GM18868 (cell line): ENCODE measurements around the gene NTM.

Experiments
- ATAC-seq: cut with Tn5 transposase; IDR thresholded peaks from one replicate; pipeline ENCODE4 v1.9.1; 2021; ENCODE audit warnings: mild to moderate bottlenecking, moderate library complexity; ENCODE audit not compliant: unreplicated experiment

NTM gene

DNA sequence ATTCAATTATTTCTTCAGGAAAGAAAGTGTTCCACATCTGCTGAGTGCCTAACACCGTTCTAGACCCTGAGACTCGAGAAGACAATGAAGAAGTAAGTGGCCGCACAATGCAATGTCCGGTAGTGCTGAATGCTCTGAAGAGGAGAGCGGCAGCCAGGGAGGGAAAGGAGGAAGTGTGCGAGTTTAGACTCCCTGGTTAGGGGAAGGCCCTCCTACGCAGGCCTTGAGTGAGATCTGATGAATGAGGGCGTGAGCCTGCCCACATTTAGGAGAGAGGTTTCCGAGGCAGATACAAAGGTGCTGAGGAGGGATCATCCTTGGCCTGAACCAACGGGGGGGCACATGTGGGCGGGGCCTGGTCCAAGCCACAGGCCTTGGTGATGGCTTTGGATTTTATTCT is 558.6 kb downstream of the NTM start:
- peak; percentile 79 for ATAC-seq

DNA sequence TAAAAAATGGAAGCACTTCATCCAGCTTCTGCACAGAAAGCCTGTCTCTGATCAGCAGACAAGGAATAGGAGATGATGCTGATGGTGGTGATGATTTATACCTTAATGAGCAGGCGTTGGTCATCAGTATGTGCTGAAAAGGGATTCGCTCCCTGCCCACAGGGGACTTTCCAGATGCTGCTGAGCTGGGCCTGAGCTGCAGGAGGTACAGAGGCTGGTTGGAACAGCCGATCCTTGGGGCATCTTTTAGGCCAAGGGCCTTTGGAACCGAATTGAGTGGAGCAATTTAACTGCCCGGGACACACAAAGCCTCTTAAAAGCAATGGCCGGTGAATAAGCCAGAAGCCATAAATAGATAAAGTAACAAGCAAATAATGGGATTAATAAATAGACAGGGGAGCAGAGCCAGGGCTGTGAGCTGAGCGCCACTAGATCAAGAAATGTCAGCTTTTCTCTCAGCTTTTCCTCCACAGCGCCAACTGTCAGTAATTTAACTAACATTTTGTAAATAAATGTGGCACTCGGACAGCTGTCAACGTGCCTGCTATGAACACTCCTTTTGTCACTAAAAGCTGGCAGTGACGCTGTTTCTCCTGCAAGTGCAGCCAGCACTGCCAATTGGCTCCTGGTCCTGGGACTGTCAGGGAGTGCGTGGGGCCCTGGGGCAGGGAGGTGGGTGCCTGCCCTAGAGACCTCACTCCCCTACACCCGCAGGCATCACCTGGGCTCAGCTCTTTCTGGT is 562.3 kb downstream of the NTM start:
- ATAC-seq = no peak

DNA sequence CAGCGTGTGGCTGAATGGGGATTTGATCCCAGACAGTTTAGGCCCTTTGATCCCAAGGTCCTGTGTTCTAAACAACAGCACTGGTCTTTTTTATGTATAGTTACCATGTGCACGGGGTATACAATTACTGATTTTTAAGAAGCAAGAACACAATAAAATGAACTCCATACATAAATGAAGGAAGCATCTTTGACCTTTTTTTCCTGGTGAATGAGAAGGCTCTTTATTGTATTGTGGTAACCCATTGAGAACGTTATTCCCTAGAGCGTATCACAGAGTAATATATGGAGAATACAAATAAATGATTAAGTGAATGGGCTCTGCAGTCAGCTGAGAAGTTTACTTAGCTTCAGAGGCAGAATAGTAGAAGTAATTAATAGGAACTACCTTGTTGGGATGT is 563.6 kb downstream of the NTM start:
- no peak for ATAC-seq

DNA sequence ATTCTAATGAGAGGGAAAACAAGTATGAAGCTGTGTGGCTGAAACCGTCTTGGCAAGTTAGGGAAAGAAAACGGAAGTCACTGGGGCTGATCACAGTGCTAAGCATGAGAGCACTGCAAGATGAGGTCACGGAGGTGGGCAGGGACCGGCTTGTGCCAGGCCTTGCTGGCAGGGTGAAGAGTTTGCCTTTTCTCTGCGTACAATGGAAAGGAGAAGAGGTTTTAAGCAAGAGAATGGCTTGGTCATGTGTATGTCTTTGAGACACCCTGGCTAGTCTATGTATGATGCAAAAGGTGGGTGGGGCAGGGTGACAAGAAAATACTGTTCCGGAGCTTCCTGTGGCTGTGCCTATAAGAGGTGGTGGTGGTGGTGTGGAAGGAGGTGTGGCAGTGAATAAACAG is 567.9 kb downstream of the NTM start:
- peak; percentile 46 for ATAC-seq

DNA sequence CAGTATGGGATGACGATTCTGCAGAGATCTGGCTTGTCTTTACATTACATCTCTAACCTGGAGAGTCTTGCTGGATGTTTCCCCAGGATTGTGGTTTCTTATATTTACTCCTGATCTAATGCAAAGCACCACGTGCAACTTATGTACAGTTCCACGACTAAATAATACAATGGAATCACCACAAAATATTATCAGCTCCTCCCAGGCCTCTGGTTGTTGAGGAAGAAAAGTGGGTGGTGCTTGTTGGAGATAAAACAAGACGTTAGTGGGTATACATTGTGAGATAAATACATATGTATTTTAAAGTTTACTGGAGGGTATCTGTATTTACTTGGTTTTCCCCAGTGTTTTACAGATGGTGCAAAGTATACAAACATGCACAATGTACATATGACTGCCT is 569.7 kb downstream of the NTM start:
- ATAC-seq = no peak

DNA sequence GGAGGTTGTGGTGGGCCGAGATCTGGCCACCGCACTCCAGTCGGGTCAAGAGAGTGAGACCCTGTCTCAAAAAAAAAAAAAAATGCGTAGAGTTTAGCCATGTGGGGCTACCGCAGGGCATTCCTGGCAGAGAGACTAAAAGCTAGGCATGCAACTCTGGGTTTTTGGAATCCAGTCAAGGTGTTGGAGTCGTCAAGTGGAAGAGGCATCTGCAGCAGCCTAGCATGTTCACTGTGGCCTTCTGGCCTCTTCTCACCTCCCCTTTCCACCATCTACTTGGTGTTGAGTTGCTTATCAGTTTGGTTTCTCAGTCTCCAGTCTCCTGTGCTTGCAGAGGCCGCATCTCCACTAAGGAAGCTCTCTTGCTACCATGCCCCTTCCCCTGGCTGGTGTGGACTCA is 572.5 kb downstream of the NTM start:
- no peak for ATAC-seq

DNA sequence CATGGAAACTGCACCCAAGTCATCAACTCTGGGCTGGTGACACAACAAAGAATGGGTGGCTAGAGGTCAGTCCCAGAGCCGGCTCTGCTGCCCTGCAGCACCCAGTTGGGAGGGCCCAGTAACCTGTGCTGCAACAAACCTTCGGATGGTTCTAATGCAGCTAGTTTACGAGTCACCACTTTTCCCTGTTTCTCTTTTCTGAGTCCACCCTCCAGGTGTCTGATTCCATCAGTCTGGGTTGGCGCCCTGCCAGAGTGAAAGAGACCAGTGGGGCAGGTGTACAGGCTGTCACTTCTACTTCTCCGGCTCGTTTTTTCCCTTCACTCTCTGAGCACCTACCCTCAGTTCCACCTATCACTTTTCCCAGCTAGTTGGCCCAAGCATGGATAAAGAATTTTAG is 572.9 kb downstream of the NTM start:
- ATAC-seq = no peak

DNA sequence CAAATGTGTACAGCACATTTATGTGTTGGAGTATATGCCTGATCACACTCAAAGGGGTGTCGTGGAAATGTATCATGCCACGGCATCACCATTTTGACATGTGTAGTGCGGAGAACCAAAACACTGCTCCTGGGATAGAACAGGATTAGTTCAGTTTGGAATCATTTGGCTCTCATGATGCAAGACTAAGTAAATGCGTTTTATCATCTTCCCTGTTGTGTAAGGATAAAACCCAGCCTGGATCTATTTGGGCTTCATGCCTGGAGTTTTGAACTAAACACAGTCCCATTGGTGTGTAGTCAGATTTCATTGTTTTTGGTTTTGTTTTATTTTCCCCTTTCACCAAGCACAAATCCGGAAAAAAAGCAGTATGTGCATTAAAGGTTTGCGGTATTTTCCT is 574.3 kb downstream of the NTM start:
- ATAC-seq = no peak

DNA sequence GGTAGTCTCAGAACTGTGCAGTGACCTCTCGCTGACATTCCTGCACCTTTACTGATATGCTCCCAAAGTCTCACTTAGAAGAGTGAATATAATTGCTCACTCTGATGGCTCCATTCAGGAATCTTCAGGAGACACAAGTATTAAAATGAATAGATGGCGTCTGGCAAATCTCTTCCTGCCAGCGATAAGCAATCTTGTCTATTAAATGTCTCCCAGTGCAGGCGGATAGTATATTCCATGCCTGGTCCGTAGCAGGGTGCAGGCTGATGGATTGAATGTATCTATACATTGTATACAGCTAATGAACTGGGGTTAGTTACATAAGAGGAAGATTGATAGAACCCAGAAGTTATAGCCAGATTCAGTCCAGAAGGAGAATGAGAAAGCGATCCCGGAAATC is 575.3 kb downstream of the NTM start:
- ATAC-seq = no peak

DNA sequence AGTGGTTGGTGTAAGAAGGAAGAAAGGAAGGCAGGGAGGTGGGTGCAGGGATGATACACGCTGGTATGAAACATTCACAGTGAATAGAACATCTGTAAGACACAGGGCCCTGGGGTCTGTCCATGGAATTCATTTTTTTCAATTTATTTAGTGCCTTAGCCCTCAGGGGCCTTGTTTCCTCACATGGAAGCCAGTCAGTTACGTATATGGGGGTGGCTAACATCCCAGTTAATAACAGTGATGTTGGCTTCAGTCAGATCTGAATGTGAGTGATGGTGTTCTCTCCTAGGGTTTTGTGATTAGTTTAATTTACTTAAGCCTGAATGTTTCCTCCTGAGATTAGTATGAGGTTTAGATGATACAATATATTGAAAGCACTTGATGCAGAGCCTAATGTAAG is 577.1 kb downstream of the NTM start:
- ATAC-seq = no peak

DNA sequence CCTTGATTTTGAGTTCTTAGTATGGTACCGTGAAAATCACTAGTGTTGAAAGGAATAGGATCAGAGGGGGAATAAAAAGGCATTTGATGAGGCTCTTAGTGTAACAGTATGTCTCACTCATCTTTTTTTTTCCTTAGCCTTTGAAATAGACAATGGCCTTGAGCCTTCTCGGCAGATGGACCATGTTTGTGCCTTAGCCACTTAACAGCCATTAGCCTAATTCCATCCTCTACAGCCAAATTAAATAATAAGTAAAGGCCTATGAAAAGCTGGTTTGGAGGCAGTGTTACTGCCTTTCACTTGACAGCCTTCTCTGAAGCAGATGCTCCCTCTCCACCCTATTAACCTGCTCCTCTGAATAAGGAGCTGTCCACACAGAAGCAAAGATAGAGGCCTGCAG is 580.7 kb downstream of the NTM start:
- ATAC-seq = no peak

DNA sequence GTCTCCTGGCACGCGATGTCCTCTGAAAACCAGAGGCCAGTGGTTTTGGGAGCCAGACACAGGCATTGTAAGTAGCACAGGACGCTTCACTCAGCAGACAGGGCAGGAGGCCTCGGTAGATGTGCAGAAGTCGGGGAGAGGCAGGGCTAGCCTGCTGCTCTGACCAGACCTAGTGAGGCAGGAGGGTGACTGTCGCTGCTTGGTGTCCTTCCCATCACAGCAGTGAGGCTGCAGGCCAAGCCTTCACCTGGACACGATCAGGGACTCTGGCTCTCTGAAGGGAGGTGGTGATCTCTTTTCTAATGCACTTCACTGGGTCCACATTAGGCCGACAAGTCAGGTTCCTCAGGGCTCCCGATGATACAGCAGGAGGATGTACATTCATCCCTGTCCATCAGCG is 583.7 kb downstream of the NTM start:
- no peak for ATAC-seq

DNA sequence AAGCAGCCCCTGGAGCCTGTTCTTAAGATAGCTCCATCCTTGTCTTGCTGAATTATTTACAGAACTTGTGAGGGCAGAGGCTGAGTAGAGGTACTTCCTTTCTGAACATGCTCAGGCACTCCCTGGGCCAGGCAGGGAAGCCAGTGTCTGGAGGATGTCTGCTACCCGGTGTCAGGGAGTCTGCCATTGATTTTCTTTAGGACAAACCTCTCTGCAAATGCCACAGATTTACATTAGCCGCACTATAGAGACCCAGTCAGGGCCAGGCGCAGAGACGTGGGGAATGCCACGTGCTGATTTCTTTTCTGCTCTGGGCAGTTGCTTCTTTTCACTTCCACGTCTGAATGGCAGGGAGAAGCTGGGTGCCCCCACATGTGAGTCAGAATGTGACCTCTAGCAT is 585.5 kb downstream of the NTM start:
- no peak for ATAC-seq

DNA sequence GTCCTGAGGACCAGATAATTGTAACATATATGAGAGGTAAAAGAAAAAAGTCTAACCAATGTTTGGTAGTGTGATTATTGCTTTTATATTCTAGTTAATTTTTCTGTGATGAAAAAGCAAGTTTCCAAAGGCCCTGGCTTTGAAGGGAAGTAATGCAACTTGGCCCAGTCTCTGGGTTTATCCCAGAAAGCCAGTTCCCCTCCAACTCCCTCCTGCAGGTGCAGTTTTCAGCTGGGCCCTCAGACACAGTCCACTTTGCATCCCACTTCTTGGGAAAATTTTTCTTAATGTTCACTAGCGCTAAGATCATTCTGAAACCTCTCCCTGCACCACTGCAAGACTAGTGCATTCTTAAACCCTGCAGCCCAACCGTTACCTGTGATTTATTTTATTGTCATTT is 586.8 kb downstream of the NTM start:
- no peak for ATAC-seq

DNA sequence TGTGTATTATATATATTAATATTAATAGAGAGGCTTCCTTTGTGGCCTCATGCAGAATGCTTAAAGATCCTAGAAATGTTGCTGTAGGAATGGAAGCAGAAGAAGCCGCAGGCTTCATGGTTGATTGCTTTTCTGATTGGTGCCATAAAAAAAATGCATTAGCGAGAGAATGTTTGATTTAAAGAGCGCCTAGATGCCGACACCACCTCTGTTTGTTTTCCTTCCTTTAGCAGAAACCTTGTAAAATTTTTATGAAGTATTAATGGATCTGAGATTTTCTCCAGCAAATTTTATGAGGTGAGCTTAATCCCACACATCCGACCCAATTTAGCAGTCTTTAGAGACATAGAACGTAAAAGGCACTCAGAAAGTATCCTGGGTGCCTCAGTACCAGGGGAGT is 587.5 kb downstream of the NTM start:
- no peak for ATAC-seq

DNA sequence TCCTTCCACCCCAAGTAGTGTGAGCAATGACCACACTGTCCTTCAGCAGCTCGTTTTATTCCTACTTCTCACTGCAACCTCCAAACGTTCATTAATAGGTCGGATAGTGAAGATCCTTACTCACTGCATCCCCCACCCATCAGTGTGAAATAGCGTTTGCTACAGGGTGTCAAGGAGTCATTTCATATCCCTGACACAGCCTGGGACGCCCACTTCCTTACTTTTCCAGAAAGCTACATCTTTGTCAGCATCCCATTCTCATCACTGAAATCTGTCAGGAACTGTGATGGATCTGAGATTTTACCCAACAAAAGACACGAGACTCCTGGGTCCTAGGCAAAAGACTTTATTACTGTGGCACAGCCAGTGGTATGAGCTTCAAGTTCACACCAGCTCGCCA is 592.4 kb downstream of the NTM start:
- ATAC-seq = no peak

DNA sequence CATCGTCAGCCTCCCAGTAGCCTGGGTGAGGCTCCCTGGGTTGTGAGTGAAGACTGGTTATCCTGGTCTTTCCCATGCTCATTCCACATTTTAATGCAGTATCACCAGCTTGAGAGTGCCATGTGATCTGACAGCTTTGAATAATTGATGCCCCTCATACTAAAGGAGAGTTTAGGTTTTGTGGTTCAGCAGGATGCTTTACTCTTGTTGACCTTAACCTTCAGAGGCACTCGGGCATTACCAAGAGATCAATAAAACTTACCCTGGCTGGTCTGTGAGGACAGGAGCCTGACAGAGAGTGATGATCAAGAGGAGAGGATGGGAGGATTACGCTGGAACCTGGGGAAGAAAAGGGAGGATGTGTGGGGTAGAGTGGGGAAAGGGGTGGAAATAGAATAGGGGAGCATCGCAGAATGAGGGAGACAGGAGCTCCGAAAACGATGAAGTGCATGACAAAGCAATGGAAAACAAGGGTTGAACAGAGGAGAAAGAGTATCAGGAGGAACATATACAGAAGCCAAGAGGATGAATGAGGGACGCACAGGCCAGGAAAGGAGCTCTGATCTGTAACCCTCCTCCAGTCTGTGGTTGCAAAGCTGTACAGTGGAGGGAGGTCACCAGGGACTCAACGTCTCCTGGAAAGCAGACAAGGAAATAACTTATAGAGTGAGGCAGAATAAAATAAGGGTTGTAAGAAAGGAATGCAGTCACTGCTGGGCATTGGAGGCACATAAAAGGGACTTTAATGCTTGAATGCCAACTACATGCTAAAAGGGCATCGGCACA is 594.5 kb downstream of the NTM start:
- ATAC-seq = no peak

DNA sequence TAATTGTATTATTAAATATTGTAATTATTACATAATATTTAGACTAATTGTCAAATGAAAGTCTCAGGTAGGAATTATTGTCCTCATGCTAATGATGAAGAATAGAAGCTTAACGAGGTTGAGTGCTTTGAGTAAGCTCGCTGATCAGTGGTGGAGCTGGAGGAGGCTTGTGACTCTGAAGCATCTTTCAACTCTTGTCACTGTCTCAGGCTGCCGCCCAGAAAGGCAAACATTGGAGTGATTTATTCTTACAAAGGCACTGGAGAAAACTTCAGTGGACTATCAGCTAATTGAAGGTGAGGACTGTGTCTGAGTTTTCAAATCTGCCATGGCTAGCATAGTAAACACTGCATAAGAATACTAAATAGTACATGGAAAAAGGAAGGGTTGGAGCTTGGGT is 595.1 kb downstream of the NTM start:
- ATAC-seq = no peak

DNA sequence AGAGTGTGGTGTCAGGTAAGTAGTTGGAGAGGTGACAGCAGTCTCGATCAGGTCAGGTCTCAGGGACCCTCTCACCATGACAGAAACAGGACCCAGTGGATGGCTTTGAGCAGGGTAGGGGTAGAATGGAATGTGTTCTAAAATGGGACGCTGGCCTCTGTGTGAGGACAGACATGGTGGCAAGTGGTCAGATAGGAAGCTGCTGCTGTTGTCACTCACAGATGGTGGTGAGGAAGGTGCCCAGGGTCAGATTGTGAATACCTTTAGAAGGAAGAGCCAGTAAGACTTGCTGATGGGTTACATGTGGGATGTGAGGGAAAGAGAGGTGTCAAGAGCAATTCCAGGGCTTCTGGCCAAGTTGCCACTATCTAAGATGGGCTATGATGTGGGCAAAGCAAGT is 596.3 kb downstream of the NTM start:
- ATAC-seq = no peak

DNA sequence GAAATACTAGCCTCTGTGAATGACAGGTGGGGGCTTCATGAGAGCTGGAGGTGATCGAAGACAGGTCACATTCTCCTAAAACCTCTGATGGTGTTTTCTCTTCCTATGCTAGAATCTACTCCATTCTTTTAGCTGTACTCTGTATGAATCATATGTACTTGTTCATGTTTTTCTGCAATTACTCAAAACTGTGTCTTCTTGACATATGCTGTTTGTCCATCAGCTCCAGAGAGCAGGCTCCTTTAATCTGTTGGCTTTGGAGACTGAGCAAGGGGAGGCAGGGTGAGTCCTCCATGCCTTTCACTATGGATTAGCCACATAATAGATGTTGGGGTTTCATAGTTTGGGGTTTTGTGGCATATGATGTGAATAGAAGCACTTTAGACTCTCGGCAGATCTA is 598.8 kb downstream of the NTM start:
- no peak for ATAC-seq

DNA sequence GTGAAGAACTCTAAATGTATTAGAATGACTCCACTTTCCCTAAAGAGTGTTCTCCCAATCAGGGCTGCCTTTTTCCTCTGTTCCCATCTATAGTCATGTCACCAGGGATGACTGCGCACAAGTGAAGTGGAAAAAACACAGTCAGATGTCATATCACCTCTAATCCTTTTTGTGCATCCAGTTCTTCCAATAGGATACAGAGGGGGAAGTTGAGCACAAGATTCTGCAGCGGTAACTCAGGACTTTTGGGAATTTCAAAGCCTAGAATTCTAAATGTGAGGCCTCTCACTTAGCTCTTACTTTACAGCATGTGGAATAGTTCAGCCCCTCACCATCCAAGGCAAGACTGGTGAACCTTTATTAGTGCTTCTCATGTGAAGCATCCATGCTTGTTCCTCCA is 602.6 kb downstream of the NTM start:
- no peak for ATAC-seq

DNA sequence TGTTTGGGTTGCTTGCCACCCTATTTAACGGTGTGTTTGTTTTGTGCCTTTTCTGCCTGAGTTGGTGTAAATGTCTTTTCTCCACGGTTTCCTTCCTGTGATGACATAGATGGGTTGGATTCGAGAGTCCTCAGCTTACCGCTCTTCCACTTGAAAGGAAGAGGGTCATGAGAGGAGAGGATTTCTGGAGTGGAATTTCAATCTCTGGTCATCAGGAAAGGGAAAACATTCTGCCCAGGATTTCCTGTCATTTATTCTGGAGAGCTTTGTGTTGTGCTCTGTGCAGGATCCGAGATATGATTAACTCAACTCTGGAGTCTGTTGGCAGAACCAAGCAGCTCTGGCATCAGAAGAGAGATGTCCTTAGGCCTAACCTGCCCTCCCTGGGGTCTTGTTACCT is 605.2 kb downstream of the NTM start:
- ATAC-seq = no peak

DNA sequence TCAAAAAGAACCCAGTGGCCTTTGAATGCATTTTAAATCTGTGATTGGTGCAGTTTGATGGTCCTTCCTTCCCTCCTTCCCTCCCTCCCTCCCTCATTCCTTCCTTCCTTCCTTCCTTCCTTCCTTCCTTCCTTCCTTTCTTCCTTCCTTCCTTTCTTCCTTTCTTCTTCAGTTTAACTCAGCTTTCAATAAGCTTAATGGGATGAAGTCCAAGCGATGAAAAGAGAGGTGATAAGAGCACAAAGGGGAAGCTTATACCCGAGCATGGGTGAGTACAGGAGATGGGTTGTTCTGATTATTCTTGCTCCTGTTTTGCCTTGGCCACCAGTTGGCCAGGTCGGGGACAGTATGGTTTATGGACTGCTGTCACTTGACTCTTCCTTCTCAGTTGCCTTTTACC is 605.6 kb downstream of the NTM start:
- ATAC-seq = no peak
